OCI-LY3 (cell line): Measurements from ENCODE around the gene C22orf31.

Experiments used
- CTCF ChIP-seq: fragments of 200-600, 300-600 bp; sonication (generic); IDR thresholded peaks from 2 replicates; pipeline ENCODE4 v1.5.1; 2014; ENCODE audit warnings: antibody characterized with exemption, low read length, low read depth
- EZH2phosphoT487 ChIP-seq: fragments of 200-600 bp; shearing (Covaris generic); IDR thresholded peaks from 2 replicates; pipeline ENCODE4 v1.6.1; 2018; ENCODE audit warnings: antibody characterized with exemption, mixed run types, low read depth

- TF ChIP-seq CTCF (no peak), EZH2phosphoT487 (no peak)
Measured at GRCh38 chr22:29026579-29026978, 35.1 kb downstream of the C22orf31 start.
